AG04449 (cell line): ENCODE measurements around the gene POFUT1.

Source experiments
- CTCF ChIA-PET: fragments of 350-600 bp; formaldehyde crosslinking; extraction: SDS; loops from one replicate; lab custom pipeline; 2021; ENCODE audit warnings: antibody characterized with exemption; lab: Yijun Ruan, JAX
- POLR2A ChIA-PET: fragments of 400-600, 350-600 bp; formaldehyde crosslinking; extraction: SDS; loops from one replicate; lab custom pipeline; 2020; ENCODE audit warnings: antibody characterized with exemption, inconsistent platforms; lab: Yijun Ruan, JAX
- DNase-seq: peaks from one replicate; pipeline ENCODE4 v3.0.0-alpha.2; 2010; ENCODE audit warnings: low read depth, low spot score
- H3K4me3 ChIP-seq: 2 replicates; pipeline ENCODE4 v1.5.1; 2011; ENCODE audit warnings: low read depth, mild to moderate bottlenecking, control low read depth, low read length
- CTCF ChIP-seq: IDR thresholded peaks from one replicate; pipeline ENCODE4 v1.5.1; 2011; ENCODE audit warnings: mild to moderate bottlenecking, moderate library complexity, low read length, control low read depth, inconsistent platforms; ENCODE audit not compliant: insufficient read depth; ENCODE audit errors: missing control alignments

POFUT1 gene

GRCh38 chr20:32215147-32215546 is 7.5 kb downstream of the POFUT1 start:
- DNase-seq: no peak
- TF ChIP-seq CTCF: no peak
- ChIA-PET POLR2A (no interaction called here), CTCF (interaction anchor here (1.3 kb wide), 1 partner anchor 10 kb away, joined by 3 read pairs; no protein-coding TSS in a partner anchor)
- no peak overlapping the region for H3K4me3 ChIP-seq

GRCh38 chr20:32215729-32216128 is 8.0 kb downstream of the POFUT1 start:
- CTCF ChIA-PET: no interaction called here
- DNase-seq: no peak
- POLR2A ChIA-PET: no interaction called here
- H3K4me3 ChIP-seq: no peak overlapping the region
- TF ChIP-seq CTCF: no peak

GRCh38 chr20:32216179-32217142 is 8.8 kb downstream of the POFUT1 start:
- no peak for DNase-seq
- no peak for TF ChIP-seq CTCF
- POLR2A ChIA-PET: interaction anchor here (0.6 kb wide), 1 partner anchor 12 kb away, joined by 3 read pairs; no protein-coding TSS in a partner anchor
- H3K4me3 ChIP-seq: no peak overlapping the region
- CTCF ChIA-PET: no interaction called here

- CTCF ChIA-PET: interaction anchor here (1.1 kb wide), 1 partner anchor 11 kb away, joined by 3 read pairs; no protein-coding TSS in a partner anchor
- POLR2A ChIA-PET: interaction anchor here (1.2 kb wide), 1 partner anchor 37 kb away, joined by 5 read pairs; no protein-coding TSS in a partner anchor
These were observed 10.6 kb downstream of the POFUT1 start for GRCh38 chr20:32218156-32218900.

GRCh38 chr20:32224463-32224862 is 16.8 kb downstream of the POFUT1 start:
- POLR2A ChIA-PET: no interaction called here
- TF ChIP-seq CTCF: no peak
- DNase-seq: no peak
- H3K4me3 ChIP-seq: no peak overlapping the region
- CTCF ChIA-PET: interaction anchor here (0.8 kb wide), 1 partner anchor 10 kb away, joined by 3 read pairs; no protein-coding TSS in a partner anchor

More at GRCh38 chr20:32218156-32218900, 10.6 kb downstream of the POFUT1 start:
- TF ChIP-seq CTCF: no peak
- DNase-seq: no peak
- H3K4me3 ChIP-seq: no peak overlapping the region

- POLR2A ChIA-PET: no interaction called here
- no peak for TF ChIP-seq CTCF
These were observed 18.7 kb downstream of the POFUT1 start for GRCh38 chr20:32226391-32226790.

More at GRCh38 chr20:32226391-32226790, 18.7 kb downstream of the POFUT1 start:
- DNase-seq: no peak
- CTCF ChIA-PET: no interaction called here
- H3K4me3 ChIP-seq: no peak overlapping the region
